ENCODE data around the gene TUSC2. TPM values are rescaled to one million over a fixed set of nuclear protein-coding genes. Genes with fewer than 3 reads are reported as not detected.

TUSC2 gene
- total and polyA plus RNA-seq, 2 of the 13 experiments (the other 11 are each of a cell fraction or from before 2014, with no cell fraction given), result 36.7 to 39.1 TPM

- TF ChIP-seq HNRNPLL (IDR thresholded peaks at IDR 0.05; ENCODE audit: low read depth, low read length, poor library complexity, severe bottlenecking) (no peak), CREM (IDR thresholded peaks at IDR 0.05) (no peak), CREM (CRISPR knock-in tag; IDR thresholded peaks at IDR 0.05) (no peak), ELF3 (CRISPR knock-in tag; IDR thresholded peaks at IDR 0.05) (no peak), RBM22 (optimal IDR thresholded peaks at IDR 0.05; ENCODE audit: low read length) (peak; percentile 28), SIX4 (CRISPR knock-in tag; IDR thresholded peaks at IDR 0.05) (no peak), PHF20 (CRISPR knock-in tag; IDR thresholded peaks at IDR 0.05) (no peak), RFXAP (CRISPR knock-in tag; IDR thresholded peaks at IDR 0.05; ENCODE audit: borderline replicate concordance) (0 out of 2 replicates have a peak, but pooled peaks have one; percentile 7), ZBTB26 (CRISPR knock-in tag; IDR thresholded peaks at IDR 0.05; ENCODE audit: borderline replicate concordance) (no peak), ZFX (CRISPR knock-in tag; IDR thresholded peaks at IDR 0.05; ENCODE audit: low read depth) (no peak; the same call in 1 of the 2 replicates), AFF4 (CRISPR knock-in tag; IDR thresholded peaks at IDR 0.05) (no peak), PRDM10 (CRISPR knock-in tag; IDR thresholded peaks at IDR 0.05; ENCODE audit: low read depth) (no peak), ZNF605 (CRISPR knock-in tag; IDR thresholded peaks at IDR 0.05) (peak; percentile 47; the same call in 1 of the 2 replicates), SIX1 (CRISPR knock-in tag; IDR thresholded peaks at IDR 0.05; ENCODE audit: borderline replicate concordance) (no peak), ZNF580 (CRISPR knock-in tag; IDR thresholded peaks at IDR 0.05; ENCODE audit: borderline replicate concordance, low read depth) (no peak), ZC3H4 (CRISPR knock-in tag; IDR thresholded peaks at IDR 0.05; ENCODE audit: borderline replicate concordance) (peak; percentile 56; the same call in 1 of the 2 replicates)
- TF ChIP-seq, protein P1, sequence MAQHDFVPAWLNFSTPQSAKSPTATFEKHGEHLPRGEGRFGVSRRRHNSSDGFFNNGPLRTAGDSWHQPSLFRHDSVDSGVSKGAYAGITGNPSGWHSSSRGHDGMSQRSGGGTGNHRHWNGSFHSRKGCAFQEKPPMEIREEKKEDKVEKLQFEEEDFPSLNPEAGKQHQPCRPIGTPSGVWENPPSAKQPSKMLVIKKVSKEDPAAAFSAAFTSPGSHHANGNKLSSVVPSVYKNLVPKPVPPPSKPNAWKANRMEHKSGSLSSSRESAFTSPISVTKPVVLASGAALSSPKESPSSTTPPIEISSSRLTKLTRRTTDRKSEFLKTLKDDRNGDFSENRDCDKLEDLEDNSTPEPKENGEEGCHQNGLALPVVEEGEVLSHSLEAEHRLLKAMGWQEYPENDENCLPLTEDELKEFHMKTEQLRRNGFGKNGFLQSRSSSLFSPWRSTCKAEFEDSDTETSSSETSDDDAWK (CRISPR knock-in tag; IDR thresholded peaks at IDR 0.05), result no peak
- TF ChIP-seq, protein P2, sequence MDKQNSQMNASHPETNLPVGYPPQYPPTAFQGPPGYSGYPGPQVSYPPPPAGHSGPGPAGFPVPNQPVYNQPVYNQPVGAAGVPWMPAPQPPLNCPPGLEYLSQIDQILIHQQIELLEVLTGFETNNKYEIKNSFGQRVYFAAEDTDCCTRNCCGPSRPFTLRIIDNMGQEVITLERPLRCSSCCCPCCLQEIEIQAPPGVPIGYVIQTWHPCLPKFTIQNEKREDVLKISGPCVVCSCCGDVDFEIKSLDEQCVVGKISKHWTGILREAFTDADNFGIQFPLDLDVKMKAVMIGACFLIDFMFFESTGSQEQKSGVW (CRISPR knock-in tag; IDR thresholded peaks at IDR 0.05; ENCODE audit: borderline replicate concordance), result no peak
These were observed 27.9 kb downstream of the TUSC2 start (continued) for GRCh38 chr3:50299929-50300680.

All from HepG2 (cell line).